ENCODE measurements around the gene SORCS3.

SORCS3 gene

DNA sequence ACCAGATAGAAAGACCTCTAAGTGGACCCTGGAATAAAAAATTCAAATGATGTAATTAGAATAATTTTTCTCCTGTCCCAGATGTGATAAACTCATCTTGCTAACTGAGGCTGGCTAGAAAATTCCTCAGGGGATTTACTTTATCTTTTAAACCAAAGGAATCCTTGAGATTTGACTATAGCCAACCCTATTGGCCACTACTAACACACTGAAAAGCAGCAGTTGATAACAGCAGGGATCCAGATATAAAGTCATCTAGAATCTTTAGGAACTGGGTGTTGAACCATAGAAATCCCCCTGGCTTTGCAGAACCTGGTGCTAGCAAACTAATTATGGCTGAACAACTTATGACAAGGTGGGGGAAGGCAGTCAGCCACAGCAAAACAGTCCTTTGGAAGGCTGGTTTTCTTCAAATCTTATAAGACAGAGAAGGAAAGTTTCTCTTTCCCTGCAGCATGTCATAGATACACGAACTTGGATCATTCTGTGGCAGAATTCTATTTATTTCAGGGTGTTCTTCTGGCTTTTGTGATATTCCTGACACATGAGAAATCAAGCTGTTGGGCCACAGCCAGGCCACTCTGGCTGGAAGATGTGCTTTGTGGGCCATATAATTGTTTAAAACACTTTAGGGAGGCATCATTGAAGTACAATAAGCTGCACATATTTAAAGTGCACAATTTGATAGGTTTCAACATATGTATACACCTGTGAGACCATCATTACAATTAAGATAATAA lies 643.6 kb downstream of the SORCS3 start:
- DNase-seq = no peak

DNA sequence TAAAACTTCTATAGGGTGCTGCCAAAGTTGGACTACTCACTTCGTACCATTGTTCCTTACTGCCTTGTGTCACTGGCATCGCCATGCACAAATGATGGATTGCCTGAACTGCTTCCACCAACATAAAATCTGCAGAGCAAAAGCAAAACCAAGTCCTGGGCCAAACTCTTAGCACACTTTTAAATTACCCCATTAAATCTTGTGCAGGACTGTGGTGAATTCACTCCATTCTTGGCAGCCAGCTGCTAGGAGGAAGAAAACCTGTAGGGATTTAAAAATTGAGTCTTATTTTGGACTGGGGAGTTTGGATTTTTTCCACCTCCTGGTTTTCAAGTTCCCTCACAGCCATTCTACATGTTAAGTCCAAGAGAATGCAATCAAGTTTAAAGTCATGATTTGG lies 646.9 kb downstream of the SORCS3 start:
- DNase-seq = no peak

- DNase-seq = no peak
Observed at GRCh38 chr10:105288613-105289012, 647.5 kb downstream of the SORCS3 start.

DNA sequence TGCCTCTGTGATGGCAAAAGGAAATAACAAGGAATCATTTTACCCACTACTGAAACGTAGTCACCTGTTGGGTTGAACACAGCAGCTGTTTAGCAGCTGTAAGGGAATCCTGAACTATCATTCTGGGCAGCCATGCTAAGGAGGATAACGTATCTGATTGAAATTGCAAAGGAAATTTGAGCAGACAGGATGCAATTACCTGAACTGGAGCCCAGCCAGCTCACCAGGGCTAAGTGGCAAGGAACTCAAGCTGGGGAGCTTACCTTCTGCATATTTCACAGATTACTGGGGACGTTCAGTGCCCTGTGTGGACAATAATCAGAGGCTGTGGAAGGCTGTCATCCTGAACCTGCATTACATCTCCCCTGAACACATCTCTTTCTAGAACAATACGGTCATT lies 650.5 kb downstream of the SORCS3 start:
- DNase-seq = no peak

- no peak for DNase-seq
Observed at GRCh38 chr10:105292236-105292635, 651.1 kb downstream of the SORCS3 start.
